Fibroblast of the aortic adventitia (primary cell): ENCODE data around the gene SMIM12. TPM values are rescaled to one million over a fixed set of nuclear protein-coding genes. Genes with fewer than 3 reads are reported as not detected.

Experiments used
- DNase-seq: peaks from one replicate; pipeline ENCODE4 v3.0.0-alpha.2; 2010; ENCODE audit warnings: low read depth
- H3K4me3 ChIP-seq: 2 replicates; pipeline ENCODE4 v1.5.1; 2011; ENCODE audit warnings: low read depth, mild to moderate bottlenecking, control low read depth, low read length, moderate library complexity
- CTCF ChIP-seq: IDR thresholded peaks from 2 replicates; pipeline ENCODE4 v1.5.1; 2011; ENCODE audit warnings: mild to moderate bottlenecking, low read length, control low read depth, inconsistent platforms; ENCODE audit not compliant: insufficient read depth
- total RNA-seq: library from RNA; depleted of rRNA; stranded (reverse); fragments of >200 nt; gene quantifications from 2 replicates; pipeline ENCODE4 v1.2.3, GENCODE V29; 2012; ENCODE audit warnings: low replicate concordance

Gene SMIM12
- total RNA-seq, 1 donor = 24.9 TPM

- no peak overlapping the region for H3K4me3 ChIP-seq
- no peak for DNase-seq
- no peak for TF ChIP-seq CTCF
These were observed 8.9 kb upstream of the SMIM12 start for GRCh38 chr1:34868230-34869049.

GRCh38 chr1:34867415-34867814 lies 7.9 kb upstream of the SMIM12 start:
- no peak for TF ChIP-seq CTCF
- no peak for DNase-seq
- H3K4me3 ChIP-seq = no peak overlapping the region

- no peak overlapping the region for H3K4me3 ChIP-seq
- no peak for TF ChIP-seq CTCF
- no peak for DNase-seq
These were observed 7.2 kb upstream of the SMIM12 start for GRCh38 chr1:34866762-34867109.

DNA sequence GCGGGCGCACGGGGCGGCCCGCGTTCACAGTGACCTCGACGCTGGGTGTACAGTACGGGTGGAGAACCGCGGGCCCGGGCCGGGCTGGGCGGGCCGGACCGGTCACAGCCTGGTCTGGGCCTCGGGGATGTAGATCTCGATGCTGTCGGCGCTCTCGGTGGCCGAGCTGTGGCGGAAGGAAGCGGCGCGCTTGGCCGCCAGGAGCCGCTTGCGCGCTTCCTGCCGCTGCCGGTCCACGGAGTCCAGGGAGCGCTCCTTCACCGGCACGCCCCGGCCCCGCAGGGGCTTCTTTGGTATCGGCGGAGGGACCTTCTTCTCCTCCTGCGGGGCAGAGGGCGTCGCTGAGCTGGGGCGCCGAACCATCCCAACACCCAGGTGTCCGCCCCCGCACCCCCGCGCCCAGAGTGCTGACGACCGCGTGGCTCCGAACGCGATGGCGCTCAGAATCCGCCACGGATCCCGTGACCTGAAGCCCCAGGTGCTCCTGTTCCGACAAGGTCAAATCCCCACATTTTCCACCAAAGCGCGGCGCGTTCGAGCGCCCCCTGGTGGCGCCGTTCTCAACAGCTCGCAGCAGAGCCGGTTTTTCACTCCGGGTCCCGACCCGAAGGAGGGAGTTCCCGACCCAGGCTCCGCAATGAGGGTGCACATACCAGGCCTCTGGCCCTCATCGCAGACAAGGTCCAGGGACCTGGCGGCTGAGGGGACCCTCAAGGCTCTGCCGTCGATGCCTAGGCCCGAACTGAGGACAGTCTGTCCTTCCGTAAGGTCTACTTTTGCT lies 6.6 kb upstream of the SMIM12 start:
- peak; percentile 72 for DNase-seq
- TF ChIP-seq CTCF = peak; percentile 98
- H3K4me3 ChIP-seq = peak overlapping the region; percentile 76

DNA sequence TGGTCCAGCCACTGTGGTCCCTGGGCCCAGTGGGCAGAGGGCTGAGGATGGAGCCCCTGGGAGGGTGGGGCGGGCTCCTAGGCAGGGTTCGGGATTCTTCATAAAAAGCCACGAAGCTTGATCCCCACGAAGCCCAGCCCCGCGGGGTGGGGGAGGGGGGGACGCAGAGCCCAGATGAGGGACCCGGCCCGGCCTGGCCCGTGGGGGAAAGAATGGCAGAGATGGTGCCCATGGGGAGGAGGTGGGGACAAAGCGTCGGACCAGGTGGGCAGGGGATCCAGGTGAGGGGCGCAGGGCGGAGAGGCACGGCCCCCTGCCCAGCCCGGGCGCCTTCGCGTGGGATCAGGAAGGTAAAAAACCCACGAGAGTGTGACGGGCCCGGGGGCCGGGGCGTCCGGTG lies 6.0 kb upstream of the SMIM12 start:
- DNase-seq = no peak
- peak overlapping the region; percentile 76 for H3K4me3 ChIP-seq
- TF ChIP-seq CTCF = no peak

GRCh38 chr1:34864759-34865158 lies 5.2 kb upstream of the SMIM12 start:
- H3K4me3 ChIP-seq = no peak overlapping the region
- DNase-seq = no peak
- TF ChIP-seq CTCF = no peak
